NCI-H1092 treated with DMSO at 0.1 percent for 48 hours (cell line): ENCODE measurements around the gene GDAP2.
A peak's percentile ranks its signal among the peaks of the same experiment; 100 is the strongest.
"Not testable (repeated sequence)": the region's sequence is repeated elsewhere in the genome, so short reads cannot be mapped to it uniquely, and the experiment has no call there.

ENCODE experiments used
- DNase-seq: peaks from one replicate; lab custom pipeline; 2025; lab: John Stamatoyannopoulos, UW

The GDAP2 gene, protein sequence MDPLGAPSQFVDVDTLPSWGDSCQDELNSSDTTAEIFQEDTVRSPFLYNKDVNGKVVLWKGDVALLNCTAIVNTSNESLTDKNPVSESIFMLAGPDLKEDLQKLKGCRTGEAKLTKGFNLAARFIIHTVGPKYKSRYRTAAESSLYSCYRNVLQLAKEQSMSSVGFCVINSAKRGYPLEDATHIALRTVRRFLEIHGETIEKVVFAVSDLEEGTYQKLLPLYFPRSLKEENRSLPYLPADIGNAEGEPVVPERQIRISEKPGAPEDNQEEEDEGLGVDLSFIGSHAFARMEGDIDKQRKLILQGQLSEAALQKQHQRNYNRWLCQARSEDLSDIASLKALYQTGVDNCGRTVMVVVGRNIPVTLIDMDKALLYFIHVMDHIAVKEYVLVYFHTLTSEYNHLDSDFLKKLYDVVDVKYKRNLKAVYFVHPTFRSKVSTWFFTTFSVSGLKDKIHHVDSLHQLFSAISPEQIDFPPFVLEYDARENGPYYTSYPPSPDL

DNA sequence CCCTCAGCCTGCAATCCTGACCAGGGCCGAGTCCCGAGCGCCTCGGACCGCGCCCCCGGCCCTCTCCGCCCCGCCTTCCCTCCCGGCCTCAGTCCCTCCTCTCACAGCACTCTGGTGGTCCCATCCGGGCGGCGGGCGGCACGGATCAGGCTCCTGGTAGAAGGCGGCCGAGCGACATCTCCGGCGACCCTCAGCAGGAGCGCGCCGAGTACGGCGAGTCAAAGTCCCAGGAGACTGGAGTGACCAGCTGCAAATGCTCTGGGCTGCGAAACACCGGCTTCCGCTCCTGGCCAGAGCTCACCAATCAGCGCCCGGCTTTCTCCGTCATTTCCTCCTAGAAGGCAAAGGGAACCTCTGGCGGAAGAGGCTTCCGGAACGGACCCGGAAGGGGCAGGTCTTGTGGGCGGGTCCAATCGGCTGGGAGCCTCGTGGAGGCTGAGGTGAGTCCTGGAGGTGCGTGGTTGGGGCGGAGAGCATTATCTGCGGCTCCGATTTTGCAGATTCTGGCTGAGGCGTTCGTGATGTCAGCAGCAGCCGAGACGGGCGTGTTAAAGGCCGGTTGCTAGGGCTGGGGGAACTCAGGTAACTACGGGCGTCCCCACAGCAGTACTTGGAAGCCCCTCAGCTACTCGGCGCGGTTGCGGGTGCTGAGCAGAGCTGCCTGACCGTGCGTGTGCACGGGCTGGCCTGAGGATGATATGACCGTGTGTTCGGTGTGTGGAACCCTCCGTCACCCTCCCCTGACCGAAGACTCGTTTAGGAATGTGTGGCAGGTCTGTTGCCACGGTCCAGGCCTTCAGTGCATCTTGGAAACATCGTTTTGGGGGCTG is at the start of gene GDAP2, which contains the start of gene WDR3:
Gene GDAP2 (minus strand): TSS at position 279 of the 830 bp plus-strand sequence. CDS start 9,264 bp downstream, outside the sequence.
Gene WDR3 (plus strand): TSS at position 397 of the 830 bp plus-strand sequence. CDS start 3,581 bp downstream, outside the sequence.
- DNase-seq = peak; percentile 95

DNA sequence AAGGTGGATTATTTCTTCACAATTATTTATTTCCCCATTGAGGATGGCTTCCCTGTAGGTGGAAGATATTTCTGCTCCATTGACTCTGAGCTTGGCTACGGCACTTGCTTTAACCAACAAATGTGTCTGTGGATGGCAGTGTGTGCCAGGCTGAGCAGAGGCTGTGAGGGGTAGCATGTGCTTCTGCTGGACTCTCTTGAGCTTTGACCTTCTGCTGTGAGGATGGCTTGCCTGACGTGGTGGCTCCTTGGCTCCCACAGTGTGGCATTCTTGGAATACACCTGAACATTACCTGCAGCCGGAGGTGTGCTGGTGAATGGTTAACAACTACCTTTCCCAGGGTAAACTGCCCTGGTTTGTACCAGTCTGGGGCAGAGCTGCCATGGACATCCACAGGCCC is 47.0 kb upstream of the GDAP2 start:
- DNase-seq = no peak

DNA sequence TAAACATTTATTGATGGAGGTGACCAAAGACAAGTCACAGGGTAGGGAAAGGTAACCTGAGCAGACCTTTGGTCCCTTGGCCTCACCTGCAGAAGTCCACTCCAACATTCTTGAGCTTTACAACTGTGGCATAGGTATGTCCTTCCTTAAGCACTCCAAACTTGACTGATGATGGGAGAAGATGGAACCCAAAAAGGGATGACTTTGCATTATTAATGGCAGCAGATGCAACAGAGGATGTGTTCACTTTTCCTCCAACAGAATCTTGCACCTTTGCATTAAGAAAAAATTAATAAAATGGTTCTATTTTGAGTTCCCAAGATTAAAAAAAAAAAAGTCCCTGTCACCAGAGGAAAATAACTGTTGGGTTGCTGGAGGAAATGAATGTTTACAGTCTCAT is 42.4 kb upstream of the GDAP2 start:
- no peak for DNase-seq

DNA sequence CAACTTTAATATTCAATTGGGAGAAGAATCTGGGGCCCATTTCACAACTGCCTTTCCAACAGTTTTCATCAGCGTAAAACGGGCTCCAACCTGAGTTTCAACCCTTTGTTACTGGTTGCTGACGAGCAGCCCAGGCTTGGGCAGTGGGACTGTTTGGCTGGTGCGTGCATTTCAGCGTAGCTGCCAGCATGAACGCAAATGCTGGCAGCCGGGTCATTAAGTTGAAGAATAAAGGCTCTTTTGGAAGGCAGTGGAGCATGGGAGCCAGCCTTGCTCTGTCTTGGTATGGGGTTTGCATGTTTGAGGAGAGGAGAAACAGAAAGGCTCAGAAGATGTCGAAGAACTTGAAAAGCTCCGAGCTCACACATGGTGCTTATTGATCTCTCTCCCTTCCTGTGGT is 40.8 kb upstream of the GDAP2 start:
- peak; percentile 14 for DNase-seq

DNA sequence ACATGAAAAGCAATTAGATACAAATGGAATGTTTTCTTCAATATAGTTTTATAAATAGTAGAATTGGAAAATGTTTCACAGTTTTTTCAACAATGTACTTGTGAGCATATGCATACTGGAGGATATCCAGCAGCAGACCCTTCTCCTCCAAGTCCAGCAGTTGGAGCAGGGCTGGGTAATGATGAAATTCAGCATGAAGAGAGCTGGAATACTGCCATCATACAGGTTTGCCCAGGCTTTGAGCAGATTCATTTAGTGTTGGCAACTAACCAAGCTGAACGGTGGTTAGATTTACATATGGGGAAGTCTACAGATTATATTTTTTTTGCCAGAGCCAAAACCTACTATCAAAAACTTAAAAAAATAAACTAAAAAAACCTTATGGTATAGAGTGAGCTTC is 38.5 kb upstream of the GDAP2 start:
- peak; percentile 89 for DNase-seq

DNA sequence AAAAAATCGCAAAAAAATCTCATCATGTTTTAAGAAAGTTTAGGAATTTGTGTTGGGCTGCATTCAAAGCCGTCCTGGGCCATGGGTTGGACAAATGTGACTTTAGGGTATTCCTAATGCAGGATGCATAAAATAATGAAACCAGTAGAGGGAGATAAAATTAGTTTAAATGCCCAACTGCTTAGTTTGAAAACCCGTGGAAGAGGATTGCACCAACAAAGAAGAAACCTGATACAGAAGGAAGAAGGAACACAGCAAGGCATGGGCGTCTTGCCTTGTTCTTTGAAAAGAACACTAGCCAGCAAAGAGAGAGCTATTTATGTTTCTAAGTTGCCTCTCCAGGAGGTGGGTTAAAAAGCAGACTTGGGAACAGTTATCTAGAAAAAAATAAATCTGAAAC is 38.1 kb upstream of the GDAP2 start:
- peak; percentile 70 for DNase-seq

DNA sequence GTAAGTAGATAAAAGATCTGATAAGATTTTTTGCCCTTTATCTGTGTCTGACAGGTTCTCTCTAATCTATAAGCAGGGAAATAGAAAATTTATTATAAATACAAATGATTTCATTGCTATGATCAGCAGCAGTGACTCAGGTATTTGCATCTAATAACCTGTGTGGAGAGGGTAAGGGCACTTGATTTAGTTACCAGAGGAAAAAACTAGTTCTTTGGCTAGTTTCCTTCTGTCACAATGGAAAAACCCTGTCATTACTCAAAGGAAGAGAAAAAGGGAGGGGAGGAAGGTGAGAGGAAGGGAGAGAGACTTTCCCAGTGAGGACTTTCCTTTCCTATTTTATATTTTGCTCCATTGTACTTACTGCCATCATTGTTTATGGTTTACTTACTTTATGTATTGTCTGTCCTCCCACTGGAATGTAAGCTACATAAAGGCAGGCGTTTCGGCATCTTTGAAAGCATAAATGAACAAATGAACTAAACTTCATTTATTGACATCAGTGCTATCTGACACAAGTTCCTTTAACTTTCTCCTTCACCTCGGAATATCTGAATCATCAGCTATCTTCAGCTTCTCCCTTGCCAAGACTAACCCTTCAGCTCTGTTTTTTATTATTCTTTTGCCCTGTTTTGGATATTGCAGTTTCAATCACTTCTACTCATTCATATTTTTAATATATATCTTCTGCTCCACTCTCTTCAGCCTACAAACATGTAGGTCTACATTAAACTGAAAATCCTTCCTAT is 35.0 kb upstream of the GDAP2 start:
- no peak for DNase-seq

DNA sequence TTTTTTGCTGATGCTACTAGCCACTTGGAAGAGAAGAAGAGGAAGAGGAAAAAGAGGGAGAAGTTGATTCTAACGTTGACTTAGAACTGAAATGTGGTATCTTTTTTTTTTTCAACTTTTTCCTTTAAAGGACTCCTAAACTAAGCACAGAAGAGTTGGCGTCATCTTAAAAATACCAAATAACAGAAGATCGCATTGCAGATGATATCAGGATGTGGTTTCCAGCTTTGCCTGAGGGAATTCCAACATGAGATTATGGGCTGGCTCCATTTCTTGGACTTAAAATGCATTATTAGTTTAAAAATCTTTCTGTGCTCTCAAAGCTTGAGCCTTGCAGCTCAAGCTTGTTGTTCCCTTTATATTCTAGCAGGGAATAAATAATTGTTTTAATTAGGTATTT is 29.9 kb upstream of the GDAP2 start:
- no peak for DNase-seq

DNA sequence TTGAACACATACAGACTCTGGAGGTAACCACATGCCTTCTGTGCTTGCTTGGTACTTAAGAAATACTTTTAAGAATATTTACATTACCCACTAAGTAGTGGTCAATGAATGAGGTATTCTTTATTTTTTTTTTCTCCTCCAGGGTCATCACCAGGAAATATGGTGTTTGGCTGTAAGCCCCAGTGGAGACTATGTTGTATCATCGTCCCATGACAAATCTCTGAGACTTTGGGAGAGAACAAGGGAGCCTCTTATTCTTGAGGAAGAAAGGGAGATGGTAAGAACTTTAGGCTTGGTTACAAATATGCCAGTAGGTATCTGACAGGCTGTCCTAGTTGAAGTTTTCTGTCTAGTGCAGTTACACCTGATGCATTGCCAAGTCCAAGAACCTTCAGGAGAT is 23.0 kb upstream of the GDAP2 start:
- no peak for DNase-seq

DNA sequence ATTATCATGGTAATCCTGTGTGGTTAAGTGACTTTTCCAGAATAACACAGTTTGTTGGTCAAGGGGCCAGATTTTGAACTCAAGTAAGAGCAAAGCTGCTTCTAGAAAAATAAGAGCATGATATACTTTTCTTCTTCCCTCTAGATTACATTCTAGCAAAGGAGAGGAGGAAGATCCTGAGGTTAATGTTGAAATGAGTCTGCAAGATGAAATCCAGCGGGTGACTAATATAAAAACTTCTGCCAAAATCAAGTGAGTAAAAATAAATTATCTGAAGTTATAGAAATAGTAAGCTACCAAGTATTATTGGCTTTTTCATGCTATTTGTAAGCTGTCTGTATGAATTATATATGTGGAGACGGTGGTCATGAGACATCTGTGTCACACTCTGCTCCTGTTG is 12.9 kb upstream of the GDAP2 start:
- no peak for DNase-seq

DNA sequence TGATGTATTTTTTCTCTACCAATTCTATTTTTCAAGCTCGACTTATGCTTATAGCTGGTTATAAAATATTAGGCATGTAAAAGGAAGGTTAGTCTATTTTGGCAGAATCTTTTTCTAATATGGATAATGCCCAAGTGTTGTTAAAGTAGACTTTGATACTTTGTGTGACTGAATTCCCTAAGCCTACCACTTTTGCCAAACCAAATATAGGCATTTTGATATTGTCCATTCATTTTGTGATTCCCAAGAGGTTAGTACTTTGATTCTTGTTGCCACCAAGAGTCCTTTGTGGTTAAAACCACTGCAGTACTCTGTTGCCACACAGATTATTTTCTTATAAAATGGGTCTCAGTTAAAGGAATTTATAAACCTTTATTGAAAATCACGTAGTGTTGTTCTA is 4.3 kb upstream of the GDAP2 start:
- no peak for DNase-seq

DNA sequence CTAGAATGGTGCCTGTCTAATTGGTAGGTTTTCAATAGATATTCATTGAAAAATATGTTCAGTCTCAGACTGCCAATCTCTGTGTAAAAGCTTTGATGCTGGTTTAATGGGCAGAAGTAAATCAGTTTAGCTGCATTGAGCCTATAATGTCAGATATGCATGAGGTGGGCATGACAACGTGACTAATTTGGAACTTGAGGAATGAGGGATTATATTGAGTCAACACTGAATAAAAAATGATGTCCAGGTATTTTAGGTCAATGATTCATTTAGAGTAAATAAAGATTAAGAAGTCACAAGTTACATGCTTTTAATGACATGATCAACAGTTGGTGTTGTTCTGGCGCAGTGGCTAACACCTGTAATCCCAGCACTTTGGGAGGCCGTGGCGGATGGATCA is 3.2 kb upstream of the GDAP2 start:
- DNase-seq = no peak

DNA sequence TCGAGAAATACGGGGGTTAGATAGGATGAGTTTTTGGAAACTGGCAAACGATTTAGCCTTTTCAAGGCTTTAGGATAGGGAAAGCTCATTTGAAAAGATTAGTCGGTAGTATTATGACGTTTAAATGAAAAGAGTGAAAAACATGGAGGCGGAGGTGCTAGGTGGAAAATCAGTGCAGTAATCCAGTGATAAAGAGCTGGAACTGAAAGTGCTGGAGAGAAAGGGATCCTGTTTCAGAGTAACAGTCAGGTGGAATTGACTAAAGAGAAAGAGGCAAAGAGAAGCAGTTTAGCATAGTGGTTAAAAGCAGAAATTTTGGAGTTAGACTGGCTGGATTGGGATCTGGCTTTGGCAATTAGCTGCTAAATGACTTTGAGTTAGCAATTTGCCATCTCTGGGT is 1.1 kb upstream of the GDAP2 start:
- no peak for DNase-seq

DNA sequence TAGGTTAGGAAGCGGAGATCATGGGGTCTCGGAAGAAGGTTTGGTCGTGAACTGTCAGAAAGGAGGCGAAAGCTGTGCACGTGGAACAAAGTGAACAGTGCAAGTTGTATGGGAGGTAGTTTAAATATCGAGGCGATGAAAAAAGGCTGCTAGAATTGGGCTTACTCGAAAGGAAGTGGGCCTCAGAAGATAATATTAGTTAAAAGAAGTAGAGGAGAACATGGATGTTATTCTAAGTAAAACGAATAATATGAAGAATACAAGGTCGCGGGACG is 689 bp upstream of the GDAP2 start:
- no peak for DNase-seq

DNA sequence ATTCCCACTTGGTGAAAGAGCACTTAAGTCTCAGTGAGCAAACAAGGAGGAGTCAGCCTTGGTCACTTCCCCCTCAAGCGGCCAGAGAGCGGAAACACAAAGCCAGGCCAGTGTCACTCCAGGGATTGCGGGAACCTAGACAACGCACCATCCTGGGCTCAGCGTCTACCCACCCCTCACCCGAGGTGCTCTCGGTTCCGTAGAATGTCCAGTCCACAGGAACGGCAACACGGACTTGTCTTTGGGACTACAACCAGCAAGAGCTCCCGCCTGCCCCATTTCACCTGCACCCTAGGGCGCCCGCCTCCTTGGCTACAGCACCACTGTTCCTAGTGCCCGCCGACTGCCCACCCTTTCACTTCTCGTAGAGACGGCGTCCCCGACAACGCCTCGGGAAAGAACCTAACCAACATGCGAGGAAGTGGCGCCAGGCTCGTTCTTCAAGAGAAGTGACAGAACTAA is 509 bp downstream of the GDAP2 start:
- peak; percentile 35 for DNase-seq

DNA sequence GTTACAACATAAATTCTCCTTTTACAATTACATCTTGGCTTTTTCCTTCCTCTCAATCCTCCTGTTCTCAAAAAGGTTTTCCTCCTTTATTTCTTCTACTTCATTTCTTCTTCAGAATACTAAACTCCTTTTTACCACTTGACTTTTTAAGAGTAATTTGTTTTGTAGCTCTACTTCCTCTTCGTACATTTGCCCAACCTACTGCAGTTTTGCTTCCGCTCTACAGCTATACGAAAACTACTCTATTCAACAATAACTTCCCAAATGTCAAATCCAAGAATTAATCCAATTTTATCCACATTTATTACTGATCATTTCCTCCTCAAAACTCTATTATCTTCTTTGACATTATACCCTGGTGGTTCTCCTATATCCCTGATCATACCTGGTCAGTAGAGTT is 3.4 kb downstream of the GDAP2 start:
- DNase-seq = no peak

DNA sequence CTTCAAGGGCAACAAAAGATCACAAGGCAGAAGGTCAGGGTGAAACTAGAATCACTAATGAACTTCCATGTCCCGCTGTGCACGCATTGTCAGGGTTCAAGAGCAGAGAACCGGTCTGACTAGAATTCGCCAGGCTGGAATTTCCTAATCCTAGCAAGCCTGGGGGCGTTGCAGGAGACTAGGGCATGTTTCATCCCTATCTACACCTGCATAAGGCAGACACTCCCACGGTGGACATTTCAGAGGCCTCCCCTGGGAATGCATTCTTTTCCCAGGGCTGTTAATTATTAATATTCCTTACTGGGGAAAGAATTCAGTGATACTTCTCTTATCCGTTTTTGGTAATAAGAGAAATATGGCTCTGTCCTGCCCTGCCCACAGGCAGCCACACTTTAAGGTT is 6.7 kb downstream of the GDAP2 start:
- not testable (repeated sequence) for DNase-seq

DNA sequence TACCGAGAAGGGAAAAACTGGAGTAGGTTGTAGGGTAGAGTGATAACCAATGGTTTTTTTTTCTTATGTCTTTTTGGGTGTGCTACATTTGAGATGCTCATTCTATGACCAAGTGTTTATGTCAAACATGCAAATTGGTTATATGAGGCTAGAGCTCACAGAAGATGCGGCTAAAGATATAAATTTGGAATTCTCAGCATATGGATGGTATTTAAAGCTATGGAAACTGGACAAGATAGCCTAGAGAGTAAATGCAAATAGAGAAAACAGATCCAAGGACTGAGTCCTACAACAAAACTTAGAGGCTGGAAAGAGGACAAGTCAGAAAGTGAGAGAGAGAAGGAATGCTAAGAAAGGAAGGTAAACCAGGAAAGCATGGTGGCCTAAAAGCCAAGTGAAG is 7.4 kb downstream of the GDAP2 start:
- DNase-seq = no peak

DNA sequence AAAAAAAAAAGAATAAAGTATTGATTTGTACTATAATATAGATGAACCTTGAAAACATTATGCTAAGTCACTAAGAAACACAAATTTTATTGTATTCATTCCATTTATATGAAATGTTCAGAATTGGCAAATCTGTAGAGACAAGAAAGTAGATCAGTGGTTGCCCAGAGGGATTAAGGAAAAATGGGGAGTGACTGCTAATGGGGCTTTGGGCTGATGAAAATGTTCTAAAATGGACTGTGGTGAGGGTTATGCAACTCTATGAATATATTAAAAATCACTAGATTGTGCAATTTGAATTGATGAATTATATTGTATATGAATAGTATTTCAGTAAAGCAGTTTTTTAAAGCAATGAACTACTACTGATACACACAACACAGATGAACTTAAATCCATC is 10.0 kb downstream of the GDAP2 start:
- no peak for DNase-seq

DNA sequence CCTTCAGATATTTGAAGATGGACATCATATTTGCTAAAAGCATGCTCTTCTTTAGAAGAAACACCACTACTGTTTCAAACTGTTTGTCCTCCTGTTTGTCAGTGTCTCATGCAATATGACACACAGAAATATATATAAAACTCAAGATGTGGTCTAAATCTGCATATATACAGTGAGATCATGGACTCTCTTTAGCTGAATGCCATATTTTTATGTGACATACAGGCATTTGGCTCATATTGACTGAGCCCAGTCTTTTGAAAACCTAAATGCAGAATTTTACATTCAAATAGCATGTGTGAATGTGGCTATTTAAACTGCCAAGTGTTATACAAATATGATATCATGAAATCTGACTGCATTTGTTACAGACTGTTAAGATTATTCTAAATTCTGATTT is 18.4 kb downstream of the GDAP2 start:
- DNase-seq = no peak

DNA sequence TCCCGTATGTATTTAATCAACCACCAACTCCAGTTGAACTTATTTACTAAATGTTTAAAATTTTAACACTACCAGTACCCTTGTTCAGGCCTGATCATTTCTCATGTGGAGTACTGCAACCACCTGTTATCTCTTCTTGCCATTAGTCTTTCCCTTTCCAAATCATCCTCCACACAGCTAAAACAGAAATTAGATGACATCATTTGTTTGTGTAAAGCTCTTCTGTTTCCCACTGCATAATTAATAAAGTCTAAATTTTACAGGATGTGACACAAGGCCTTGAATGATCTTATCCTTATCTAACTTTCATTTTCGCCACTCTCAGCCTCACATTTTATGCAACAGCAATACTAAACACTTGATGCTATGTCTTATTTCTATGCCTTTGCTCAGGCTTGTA is 24.4 kb downstream of the GDAP2 start:
- DNase-seq = no peak

DNA sequence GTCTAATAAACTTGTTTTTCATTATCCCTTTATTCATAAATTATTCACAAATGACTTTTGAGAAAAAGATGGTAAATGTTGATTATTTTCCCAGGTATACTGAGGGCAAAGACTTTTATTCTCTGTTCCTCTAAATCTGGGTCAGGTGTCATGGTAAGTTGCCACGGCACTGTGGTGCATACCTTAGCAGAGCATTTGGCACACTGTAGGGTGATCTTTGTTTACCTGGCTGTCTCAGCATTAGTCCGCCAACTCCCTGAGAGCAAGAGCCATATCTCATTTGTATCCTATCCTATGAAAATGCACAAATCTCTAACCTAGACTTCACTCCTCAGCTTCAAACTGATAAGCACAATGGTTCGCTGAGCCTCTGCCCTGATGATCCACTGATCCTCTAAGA is 24.9 kb downstream of the GDAP2 start:
- no peak for DNase-seq
